Measurements from ENCODE around the gene NR4A2.
A peak's percentile ranks its signal among the peaks of the same experiment; 100 is the strongest.

NR4A2 gene

GRCh38 chr2:156332534-156333273 lies at the start of gene NR4A2:
TSS of gene NR4A2 (minus strand) at chr2:156332721. CDS start at chr2:156330186, 2,535 bp downstream.
- DNase-seq: peak; percentile 85 to 91

- no peak for DNase-seq
Observed at GRCh38 chr2:156380117-156380645, 47.7 kb upstream of the NR4A2 start.

GRCh38 chr2:156379714-156380113 lies 47.2 kb upstream of the NR4A2 start:
- no peak for DNase-seq

- no peak for DNase-seq
Observed at GRCh38 chr2:156379071-156379470, 46.5 kb upstream of the NR4A2 start.

- no peak for DNase-seq
Observed at GRCh38 chr2:156366753-156367152, 34.2 kb upstream of the NR4A2 start.

- DNase-seq: no peak
Observed at GRCh38 chr2:156363141-156363540, 30.6 kb upstream of the NR4A2 start.

- DNase-seq: no peak
Observed at GRCh38 chr2:156356014-156356754, 23.7 kb upstream of the NR4A2 start.

- DNase-seq: no peak
Observed at GRCh38 chr2:156352911-156353310, 20.4 kb upstream of the NR4A2 start.

- DNase-seq: no peak
Observed at GRCh38 chr2:156350374-156351142, 18.0 kb upstream of the NR4A2 start.

GRCh38 chr2:156349605-156350004 lies 17.1 kb upstream of the NR4A2 start:
- DNase-seq: no peak

- no peak for DNase-seq
Observed at GRCh38 chr2:156349161-156349560, 16.6 kb upstream of the NR4A2 start.

- DNase-seq: no peak
Observed at GRCh38 chr2:156347431-156347830, 14.9 kb upstream of the NR4A2 start.

GRCh38 chr2:156346731-156347130 lies 14.2 kb upstream of the NR4A2 start:
- no peak for DNase-seq

- no peak for DNase-seq
Observed at GRCh38 chr2:156345582-156345981, 13.1 kb upstream of the NR4A2 start.

- DNase-seq: no peak
Observed at GRCh38 chr2:156343940-156344301, 11.4 kb upstream of the NR4A2 start.

- DNase-seq: no peak
Observed at GRCh38 chr2:156343096-156343939, 10.8 kb upstream of the NR4A2 start.

- DNase-seq: peak; percentile 86 to 88
Observed at GRCh38 chr2:156342254-156343095, 10.0 kb upstream of the NR4A2 start.

GRCh38 chr2:156341452-156342253 lies 9.1 kb upstream of the NR4A2 start:
- DNase-seq: peak; percentile 89

- DNase-seq: no peak
Observed at GRCh38 chr2:156340804-156341451, 8.4 kb upstream of the NR4A2 start.

GRCh38 chr2:156340377-156340776 lies 7.9 kb upstream of the NR4A2 start:
- no peak for DNase-seq

Measured in activated CD4-positive, alpha-beta T cell treated with anti-CD3 and anti-CD28 coated beads, Interleukin-2, amount 50 U/mL, for 4 hours (primary cell).